Activated T-cell treated with anti-CD3 and anti-CD28 coated beads for 4 hours (primary cell): ENCODE measurements around the gene PFN4.
A peak's percentile ranks its signal among the peaks of the same experiment; 100 is the strongest.
"Not testable (repeated sequence)": the region's sequence is repeated elsewhere in the genome, so short reads cannot be mapped to it uniquely, and the experiment has no call there.

ENCODE experiments used
- DNase-seq: peaks from one replicate; pipeline ENCODE4 v3.0.0-alpha.2; 2020

The PFN4 gene, protein sequence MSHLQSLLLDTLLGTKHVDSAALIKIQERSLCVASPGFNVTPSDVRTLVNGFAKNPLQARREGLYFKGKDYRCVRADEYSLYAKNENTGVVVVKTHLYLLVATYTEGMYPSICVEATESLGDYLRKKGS

DNA sequence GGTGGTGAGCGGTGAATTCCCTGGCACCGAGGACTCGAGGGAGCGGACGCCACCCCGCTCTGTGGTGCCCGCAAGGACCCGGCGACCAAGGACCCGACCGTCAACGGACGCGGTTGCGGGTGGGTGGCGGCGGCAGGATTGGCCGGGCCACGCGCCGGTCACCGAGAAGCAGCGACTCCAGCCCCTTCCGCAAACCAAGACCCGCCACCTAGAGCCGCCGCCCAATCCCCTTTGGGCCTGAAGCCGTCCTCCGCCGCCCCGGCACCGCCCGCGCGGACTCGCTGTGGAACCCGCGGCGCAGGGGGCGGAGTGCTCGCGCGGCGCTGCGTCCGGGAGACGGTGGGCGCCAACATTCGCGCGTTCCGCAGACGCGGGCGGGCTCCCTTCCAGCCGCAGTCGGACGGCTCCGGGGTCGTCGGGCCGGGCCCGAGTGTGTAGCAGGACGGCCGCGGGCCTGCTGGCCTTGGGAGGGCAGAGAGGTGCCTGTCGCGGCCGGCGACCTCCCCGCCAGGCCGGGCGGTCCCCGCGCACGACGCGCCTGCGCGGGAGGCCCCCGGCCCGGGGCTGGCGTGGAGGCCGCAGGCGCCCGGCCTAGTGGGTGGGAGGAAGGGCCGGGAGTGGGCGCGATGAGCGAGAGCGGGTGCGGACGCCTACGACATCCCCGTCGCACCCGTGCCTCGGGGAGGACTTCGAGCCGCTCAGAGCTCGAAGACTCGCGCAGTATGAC lies at the start of gene PFN4, which contains the start of gene FAM228B:
TSS of gene PFN4 (minus strand) at position 140 of the 727 bp plus-strand sequence. CDS start 799 bp downstream, outside the sequence.
TSS of gene FAM228B (plus strand) at position 275 of the 727 bp plus-strand sequence. CDS start 893 bp downstream, outside the sequence.
- DNase-seq = peak; percentile 23

DNA sequence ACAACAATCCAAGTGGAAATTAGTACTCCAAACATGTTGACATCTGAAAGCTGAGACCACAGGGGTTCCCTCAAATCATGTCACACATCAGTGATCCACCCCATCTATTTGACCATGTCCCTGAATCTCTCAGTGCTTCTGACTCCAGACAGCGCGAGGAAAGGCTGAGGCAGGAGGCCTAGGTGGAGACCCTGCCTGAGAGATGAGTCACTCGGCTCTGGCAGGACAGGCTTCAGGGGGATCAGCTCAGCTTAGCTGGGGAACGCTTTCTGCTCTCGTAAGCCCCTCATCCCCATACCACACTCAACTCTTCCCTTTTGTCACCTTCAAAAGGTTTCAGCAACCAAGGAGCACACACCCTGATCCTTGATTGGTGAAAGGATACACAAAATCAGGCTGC lies 45.9 kb upstream of the PFN4 start:
- DNase-seq = no peak

DNA sequence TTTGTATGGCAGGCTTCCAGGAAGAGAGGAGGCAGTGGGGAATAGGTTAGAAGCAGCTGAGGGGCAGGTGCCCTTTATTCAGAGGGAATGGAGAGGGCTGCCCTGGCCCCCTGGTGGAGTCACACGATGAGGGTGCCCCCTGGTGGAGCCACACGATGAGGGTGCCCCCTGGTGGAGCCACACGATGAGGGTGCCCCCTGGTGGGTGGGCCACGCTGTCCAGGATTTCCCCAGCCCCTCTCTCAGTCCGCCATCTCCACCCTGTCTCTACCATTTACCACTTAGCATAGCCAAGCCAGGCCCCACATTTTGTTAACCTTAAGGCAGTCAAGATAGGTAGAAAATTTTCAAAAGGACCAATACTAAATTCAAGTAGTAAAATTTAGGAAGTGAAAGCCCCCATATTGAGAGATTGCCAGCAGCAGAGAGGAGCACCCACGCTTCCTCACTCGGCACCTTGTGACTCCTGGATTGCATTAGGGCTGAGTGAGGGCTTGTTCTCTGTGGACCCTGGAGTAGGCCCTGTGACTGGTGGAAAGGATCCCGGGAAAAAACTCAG lies 41.4 kb upstream of the PFN4 start:
- DNase-seq = peak; percentile 9

GRCh38 chr2:24163601-24164000 lies 40.5 kb upstream of the PFN4 start:
- no peak for DNase-seq

- DNase-seq = no peak
Measured at GRCh38 chr2:24163186-24163585, 40.1 kb upstream of the PFN4 start.

DNA sequence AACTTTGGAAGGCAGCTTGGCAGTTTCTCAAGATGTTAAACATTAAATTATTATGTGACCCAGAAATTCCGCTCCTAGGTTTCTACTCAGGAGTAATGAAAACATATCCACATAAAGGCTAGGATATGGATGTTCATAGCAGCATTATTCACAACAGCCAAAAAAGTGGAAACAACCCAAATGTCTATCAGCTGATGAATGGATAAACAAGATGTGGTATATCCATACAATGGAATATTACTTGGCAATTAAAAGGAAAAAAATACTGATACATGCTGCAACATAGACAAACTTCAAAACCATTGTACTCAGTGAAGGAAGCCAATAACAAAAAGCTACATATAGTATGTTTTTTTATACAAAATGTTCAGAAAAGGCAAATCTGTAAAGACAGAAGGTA lies 39.4 kb upstream of the PFN4 start:
- no peak for DNase-seq

DNA sequence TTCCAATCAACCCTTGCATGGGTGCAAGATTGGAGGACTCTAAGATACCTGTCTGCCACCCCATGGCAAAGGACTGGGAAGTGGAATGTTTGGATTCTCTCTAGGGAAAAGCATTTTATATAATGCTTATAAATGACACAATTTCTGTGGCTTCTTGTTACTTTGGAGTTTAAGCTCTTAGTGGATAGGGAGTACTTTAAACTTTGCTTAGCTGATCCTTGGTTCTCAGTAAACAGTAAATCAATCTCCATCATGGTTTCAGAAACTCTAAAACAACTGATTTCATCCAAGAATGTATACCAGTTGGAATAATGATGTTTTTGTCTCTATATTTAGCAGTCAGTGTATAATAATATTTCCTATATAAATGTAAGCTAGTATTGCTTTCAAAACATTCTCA lies 37.6 kb upstream of the PFN4 start:
- no peak for DNase-seq

GRCh38 chr2:24159708-24160107 lies 36.6 kb upstream of the PFN4 start:
- DNase-seq = no peak

DNA sequence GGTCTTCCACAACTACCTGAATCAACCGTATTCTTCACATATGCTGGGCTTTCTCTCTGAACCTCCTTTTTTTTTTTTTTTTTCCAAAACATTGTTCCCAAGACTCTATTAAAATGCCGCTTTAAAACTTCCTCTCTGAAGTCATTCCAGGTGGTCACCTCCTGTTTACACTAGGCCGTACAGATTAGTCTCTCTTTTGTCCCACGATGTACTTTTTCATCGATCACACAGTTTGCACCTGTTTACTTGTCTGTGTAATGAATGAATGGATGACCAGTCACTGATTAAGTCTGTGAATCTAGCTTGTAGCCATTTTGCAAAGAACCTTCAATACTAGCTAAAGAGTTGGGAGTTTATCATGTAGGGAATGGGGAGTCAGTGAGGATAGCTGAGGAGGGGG lies 35.0 kb upstream of the PFN4 start:
- no peak for DNase-seq

DNA sequence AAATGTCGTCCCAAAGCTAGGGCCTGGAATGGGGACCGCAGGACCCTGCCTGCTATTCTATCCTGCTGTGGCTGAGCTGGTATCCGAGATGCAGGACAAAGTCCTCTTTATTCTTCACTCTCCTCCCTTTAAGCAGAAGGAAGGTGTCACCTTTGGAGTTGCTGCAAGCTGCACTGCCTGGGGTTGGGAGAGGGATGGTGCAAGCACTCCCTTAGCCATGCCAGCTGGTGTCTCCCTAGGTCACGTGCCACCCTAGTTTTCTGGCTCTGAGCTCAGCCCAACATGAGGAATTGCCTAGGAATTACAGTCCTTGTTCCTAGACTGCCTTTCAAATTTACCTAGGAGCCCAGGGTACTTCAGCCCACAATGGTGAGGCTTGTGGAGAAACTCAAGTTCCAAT lies 30.3 kb upstream of the PFN4 start:
- no peak for DNase-seq

- no peak for DNase-seq
Measured at GRCh38 chr2:24152413-24153197, 29.5 kb upstream of the PFN4 start.

- no peak for DNase-seq
Measured at GRCh38 chr2:24147364-24147763, 24.2 kb upstream of the PFN4 start.

DNA sequence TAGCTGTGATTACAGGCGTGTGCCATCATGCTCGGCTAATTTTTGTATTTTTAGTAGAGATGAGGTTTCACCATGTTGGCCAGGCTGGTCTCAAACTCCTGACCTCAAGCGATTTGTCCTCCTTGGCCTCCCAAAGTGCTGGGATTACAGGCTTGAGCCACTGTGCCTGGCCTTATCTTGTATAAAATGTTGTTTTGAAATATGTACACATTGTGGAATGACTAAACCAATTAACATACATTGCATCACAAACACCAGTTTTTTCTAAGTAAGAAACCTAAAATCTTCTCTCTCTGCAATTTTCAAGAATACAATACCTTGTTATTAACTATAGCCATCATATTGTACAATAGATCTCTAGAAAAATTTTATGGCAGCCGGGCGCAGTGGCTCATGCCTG lies 17.2 kb upstream of the PFN4 start:
- DNase-seq = not testable (repeated sequence)

- DNase-seq = no peak
Measured at GRCh38 chr2:24132543-24132942, 9.4 kb upstream of the PFN4 start.

DNA sequence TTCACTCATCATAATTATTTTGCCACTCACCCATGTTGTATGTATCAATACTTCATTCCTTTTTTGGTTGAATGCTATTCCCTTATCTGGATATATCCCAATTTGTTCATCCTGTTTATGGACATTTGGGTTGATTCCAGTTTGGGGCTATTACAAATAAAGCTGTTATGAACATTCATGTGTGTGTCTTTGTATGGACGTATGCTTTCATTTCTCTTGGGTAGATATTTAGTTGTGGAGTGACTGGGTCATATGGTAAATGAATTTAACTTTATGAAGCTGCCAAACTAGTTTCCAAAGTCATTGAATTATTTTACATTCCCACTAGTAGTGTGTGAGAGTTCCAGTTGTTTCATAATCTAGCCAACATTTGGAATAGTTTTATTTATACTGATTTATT lies 2.8 kb upstream of the PFN4 start:
- DNase-seq = no peak

DNA sequence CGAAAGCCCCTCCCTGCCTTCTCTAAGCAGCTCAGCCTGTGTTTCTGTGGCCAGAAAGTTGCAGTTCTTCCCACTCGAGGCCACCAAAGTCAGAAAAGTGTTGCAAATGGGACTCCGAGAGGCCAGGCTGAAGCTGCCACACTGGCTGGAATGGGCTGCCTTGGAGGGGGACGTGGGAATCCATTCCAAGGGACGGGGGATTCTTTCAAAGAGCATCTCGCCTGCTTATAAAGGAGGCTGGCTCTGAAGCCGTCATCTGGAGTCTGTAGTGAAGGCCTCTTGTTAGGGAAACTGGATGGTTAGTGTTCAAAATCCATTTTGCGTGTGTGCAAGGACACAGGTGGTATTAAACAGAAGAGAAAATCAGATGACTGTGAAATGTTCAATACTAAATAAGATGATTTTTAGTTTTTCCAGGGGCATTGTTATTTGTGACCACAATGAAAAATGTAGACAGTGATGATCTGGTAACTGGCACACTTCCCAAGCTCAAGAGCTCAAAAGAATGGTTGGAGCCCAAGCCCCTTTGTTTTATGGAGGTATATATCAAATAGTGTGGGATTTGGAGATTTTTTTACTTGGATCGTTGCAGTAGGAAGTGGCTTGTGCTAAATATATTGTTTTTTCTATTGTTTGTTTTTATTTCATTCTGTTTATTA lies 917 bp upstream of the PFN4 start:
- DNase-seq = peak; percentile 7

DNA sequence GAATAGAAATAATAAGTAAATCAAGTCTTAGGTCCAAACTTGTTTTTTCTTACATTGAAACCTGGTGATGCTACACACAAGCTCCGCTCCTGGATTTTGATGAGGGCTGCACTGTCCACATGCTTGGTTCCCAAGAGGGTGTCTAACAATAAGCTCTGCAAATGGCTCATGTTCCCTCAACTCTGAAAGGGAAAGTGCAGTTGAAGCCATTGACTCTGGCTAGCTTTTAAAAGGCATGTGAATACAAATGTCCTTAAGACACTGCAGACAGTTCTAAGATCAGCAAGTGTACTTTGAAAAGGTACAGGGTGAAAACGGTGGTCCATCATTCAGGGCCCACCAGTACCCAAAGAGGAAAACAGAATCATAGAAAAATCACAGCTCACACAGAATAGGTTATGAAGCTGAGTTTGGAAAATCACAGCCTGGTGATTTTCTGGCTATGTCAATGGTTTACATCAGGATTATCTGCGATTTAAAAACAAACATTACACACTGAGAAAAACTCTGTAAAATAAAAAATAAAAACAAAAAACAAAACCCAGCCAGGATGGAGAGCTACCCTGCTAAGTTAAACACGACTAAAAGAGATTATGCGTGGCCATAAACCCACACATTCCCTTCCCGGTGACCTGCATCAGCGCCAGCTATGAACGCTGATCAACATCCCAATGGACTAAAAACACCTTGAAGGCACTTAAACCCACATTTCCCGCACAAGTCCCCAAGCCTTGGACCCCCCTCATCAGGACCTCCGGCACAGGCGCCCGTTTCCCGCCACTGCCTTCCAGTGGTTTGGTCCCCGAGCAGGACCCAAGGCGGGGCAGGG lies 554 bp downstream of the PFN4 start:
- DNase-seq = no peak

- no peak for DNase-seq
Measured at GRCh38 chr2:24121469-24121868, 1.7 kb downstream of the PFN4 start.

DNA sequence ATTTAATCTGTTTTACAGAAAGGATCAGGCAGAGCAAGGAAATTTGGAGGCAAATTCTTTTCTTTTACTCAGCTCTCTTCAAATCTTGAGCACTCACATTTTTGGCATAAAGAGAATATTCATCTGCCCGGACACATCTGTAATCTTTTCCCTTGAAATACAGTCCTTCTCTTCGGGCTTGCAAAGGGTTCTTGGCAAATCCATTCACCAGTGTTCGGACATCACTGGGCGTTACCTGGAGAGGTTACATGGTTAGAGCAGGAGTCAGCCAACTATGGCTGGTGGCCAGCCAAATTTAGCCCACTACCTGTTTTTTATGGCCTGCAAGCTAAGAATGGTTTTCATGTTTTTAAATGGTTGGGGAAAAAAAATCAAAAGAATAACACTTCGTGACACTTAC lies 2.1 kb downstream of the PFN4 start:
- no peak for DNase-seq

DNA sequence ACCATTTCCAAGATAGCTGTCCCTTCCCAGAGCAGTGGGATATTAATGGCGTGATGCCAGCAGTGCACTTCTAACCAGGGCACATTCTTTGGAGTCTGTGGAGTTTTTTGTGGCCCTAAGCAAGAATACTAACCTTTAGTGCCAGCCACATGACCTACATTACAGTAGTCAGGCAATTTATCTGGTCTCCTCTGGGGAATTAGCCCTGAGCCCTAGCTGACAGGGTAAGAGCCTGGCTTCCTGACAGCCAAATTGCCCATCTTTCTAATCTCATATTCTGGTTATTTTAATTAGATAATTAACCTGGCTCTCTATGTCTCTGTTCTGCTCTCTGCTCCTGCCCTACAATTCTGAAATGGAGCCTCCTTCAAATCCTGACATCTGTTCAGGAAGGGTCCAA lies 5.2 kb downstream of the PFN4 start:
- no peak for DNase-seq

GRCh38 chr2:24115057-24115456 lies 8.1 kb downstream of the PFN4 start:
- no peak for DNase-seq

GRCh38 chr2:24111407-24111901 lies 11.7 kb downstream of the PFN4 start:
- no peak for DNase-seq
